MG63 (cell line): ENCODE measurements around the gene HAP1. TPM values are rescaled to one million over a fixed set of nuclear protein-coding genes. Genes with fewer than 3 reads are reported as not detected.
"Not testable (repeated sequence)": the region's sequence is repeated elsewhere in the genome, so short reads cannot be mapped to it uniquely, and the experiment has no call there.

ENCODE experiments used
- DNase-seq: peaks from one replicate; pipeline ENCODE4 v3.0.0-alpha.2; 2020
- H3K27me3 ChIP-seq: fragments of 250-450 bp; sonication (Bioruptor Pico); 2 replicates; pipeline ENCODE4 v1.5.1; 2020; ENCODE audit warnings: mild to moderate bottlenecking, moderate library complexity
- H3K36me3 ChIP-seq: fragments of 250-450 bp; sonication (Bioruptor Pico); 2 replicates; pipeline ENCODE4 v1.5.1; 2020; ENCODE audit warnings: mild to moderate bottlenecking, moderate library complexity
- H3K4me3 ChIP-seq: fragments of 250-450 bp; sonication (Bioruptor Pico); 2 replicates; pipeline ENCODE4 v1.5.1; 2020; ENCODE audit warnings: mild to moderate bottlenecking, moderate library complexity
- H3K9me3 ChIP-seq: fragments of 250-450 bp; sonication (Bioruptor Pico); 2 replicates; pipeline ENCODE4 v1.5.1; 2020; ENCODE audit warnings: mild to moderate bottlenecking, moderate library complexity
- total RNA-seq: library from RNA; depleted of rRNA; stranded (reverse); fragments of >200 nt; shearing (Covaris generic); gene quantifications from 2 replicates; pipeline ENCODE4 v1.2.3, GENCODE V29; 2014; ENCODE audit warnings: low replicate concordance

HAP1 gene
- total RNA-seq, 1 experiment from 2014 or later = not detected

DNA sequence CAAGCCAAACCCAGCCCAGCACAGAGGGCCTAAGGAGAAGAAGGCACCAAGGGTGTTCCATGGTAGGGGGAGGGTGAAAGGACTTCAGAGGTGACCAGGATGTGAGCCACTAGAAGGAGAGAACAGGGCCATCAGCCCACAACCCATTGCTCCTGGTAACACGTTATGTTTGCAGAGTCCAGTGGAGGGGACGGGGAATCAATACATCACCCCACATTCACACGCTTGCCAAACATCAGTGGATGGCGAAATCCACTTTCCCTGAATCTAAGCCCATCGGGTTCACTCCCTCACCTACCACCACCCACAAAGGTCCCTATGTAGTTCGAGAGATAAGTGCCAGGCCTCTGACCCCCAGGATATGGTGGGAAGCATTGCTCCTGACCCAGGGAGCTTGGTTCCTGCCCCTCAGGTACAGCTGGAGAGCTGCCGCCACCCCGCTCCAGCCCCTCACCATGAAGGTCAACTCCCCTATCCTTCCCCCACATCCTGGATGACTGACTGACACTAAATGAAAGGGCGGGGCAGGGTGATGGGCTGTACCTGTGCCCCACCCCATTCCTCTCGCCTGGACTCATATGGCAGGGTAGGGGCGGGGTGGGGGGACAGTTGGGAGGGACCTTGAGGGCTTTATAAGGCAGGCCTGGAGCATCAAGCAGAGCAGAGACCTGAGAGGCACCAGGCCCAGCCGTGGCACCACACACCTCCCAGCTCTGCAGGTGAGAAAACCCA lies 22.6 kb downstream of the HAP1 start, which contains the start of gene GAST:
Gene GAST, plus strand, starts transcription at position 663 of the 732 bp plus-strand sequence. CDS start 3,106 bp downstream, outside the sequence.
- no peak for DNase-seq
- no peak within 1 kb of the TSS for H3K4me3 ChIP-seq
- no peaks in the 10 kb centered on the region for H3K36me3 ChIP-seq
- H3K27me3 ChIP-seq = no peaks in the 10 kb centered on the region
- no peaks in the 10 kb centered on the region for H3K9me3 ChIP-seq

DNA sequence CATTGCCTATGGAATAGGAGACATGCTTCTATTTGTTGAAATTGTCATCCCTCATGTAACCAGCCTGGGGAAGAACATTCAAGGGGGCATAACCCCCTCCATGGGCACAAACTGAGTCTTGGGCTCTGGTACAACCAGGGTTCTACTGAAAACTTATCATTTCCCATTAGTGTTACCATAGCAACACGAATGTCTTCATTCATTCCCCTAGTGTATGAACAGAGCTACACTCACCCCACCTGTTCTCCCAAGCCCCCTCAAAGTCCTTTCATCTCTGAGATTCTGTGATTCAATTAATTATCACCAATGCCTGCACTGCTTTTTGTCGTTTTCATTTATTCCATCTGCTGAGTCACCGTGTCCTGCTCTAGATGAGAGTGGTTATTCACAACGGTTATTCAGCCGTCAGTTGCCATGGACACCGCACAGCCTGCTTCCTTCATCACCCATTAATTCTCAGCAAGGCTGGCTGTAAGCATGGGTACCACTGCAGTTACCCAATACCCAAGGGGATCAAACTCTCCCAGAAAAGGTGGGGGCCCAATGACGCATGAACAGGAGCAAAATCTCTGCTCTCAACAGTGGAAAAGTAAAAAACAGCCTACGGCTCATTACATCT lies 23.9 kb downstream of the HAP1 start:
- H3K27me3 ChIP-seq = no peaks in the 10 kb centered on the region
- no peaks in the 10 kb centered on the region for H3K9me3 ChIP-seq
- DNase-seq = peak; percentile 66
- no peaks in the 10 kb centered on the region for H3K36me3 ChIP-seq
- no peak overlapping the region for H3K4me3 ChIP-seq

DNA sequence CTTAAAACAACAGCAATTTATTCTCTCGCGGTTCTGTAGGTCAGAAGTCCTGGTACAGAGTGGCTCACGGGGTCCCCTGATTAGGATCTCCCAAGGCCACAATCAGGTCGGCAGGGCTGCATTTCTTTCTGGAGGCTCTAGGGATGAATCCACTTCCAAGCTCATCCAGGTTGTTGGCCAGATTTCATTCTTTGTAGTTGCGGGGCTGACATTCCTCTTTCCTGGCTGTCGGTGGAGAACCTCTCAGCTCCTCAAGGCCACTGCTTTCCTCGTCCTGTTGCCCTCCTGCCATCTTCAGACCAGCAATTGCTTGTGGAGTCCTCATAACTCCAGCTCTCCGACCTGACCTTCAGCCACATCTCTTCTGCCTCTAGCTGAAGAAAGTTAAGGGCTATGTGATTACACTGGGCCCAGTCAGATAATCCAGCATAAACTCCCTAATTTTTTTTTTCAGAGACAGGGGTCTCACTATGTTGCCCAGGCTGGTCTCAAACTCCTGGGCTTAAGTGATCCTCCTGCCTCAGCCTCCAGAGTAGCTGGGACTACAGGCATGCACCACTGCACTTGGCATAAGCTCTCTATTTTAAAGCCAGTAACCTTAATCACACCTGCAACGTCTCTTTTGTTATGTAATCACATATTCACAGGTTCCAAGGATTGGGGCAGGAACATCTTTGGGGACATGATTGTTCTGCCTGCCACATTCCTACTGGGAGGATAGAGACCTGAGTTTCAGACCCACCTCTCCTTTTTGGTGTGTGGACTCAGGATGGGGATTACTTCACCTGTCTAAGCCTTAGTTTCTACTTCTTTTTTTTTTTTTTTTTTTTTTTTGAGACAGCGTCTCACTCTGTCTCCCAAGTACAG lies 26.4 kb downstream of the HAP1 start:
- DNase-seq = no peak
- Histone ChIP-seq H3K27me3 (no peaks in the 10 kb centered on the region), H3K4me3 (no peak overlapping the region), H3K36me3 (no peaks in the 10 kb centered on the region), H3K9me3 (no peaks in the 10 kb centered on the region)

DNA sequence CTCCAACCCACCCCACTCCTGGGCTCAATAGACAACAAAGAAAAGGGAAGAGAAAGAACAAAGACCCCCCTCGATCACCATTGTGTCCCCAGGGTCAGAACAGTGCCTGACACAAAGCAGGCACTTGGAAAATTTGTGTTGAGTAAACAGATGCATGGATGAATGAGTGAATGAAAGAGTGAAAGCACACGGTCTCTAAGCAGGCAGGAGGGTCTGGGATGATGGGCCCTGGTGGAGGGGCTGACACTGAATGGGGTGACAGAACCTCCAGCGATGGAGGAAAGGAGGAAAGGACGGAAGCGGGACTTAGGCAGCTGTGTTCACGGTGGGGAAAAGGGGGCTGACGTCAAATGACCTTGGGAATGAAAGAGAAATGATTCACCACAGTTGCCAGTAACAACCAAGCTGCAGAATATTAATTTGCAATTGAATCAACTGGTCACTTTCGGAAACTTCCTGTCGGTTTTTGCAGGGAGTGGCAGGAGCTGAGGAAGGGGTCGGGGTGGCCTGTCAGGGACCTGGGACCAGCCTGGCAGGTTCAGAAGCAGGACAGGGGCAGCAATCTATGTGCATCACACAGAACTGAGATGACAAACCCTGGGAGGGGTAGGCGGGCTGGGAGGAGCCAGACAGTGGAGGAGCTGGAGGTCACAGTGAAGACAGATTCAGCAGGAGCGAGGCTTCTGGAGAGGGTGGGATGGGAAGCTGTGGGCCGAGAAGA lies 29.0 kb downstream of the HAP1 start:
- Histone ChIP-seq H3K4me3 (no peak overlapping the region), H3K27me3 (no peaks in the 10 kb centered on the region), H3K36me3 (no peaks in the 10 kb centered on the region), H3K9me3 (no peaks in the 10 kb centered on the region)
- DNase-seq = no peak

DNA sequence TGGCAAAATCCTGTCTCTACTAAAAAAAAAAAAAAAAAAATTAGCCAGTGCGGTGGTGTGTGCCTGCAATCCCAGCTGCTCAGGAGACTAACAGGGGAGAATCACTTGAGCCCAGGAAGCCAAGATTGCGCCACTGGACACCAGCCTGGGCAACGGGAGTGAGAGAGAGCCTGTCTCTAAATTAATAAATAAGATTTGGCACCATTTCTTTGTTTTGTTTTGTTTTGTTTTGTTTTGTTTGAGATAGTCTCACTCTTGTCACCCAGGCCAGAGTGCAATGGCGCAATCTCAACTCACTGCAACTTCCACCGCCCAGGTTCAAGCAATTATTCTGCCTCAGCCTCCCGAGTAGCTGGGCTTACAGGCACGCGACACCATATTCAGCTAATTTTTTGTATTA lies 31.7 kb downstream of the HAP1 start:
- Histone ChIP-seq H3K9me3 (no peaks in the 10 kb centered on the region), H3K4me3 (no peak overlapping the region), H3K27me3 (no peaks in the 10 kb centered on the region), H3K36me3 (no peaks in the 10 kb centered on the region)
- no peak for DNase-seq

DNA sequence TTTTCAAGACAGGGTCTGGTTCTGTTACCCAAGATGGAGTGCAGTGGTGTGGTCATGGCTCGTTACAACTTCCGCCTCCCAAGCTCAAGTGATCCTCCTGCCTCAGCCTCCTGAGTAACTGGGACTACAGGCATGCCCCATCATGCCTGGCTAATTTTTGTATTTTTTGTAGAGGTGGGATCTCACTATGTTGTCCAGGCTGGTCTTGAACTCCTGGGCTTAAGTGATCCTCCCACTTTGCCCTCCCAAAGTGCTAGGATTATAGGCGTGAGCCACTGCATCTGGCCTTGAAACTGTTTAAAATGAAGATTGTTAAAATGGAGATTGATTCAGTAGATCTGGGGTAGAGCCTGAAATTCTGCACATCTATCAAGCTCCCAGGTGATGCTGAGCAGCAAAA lies 33.6 kb downstream of the HAP1 start:
- H3K36me3 ChIP-seq, H3K4me3 ChIP-seq, H3K27me3 ChIP-seq, H3K9me3 ChIP-seq, DNase-seq: not testable (repeated sequence)

DNA sequence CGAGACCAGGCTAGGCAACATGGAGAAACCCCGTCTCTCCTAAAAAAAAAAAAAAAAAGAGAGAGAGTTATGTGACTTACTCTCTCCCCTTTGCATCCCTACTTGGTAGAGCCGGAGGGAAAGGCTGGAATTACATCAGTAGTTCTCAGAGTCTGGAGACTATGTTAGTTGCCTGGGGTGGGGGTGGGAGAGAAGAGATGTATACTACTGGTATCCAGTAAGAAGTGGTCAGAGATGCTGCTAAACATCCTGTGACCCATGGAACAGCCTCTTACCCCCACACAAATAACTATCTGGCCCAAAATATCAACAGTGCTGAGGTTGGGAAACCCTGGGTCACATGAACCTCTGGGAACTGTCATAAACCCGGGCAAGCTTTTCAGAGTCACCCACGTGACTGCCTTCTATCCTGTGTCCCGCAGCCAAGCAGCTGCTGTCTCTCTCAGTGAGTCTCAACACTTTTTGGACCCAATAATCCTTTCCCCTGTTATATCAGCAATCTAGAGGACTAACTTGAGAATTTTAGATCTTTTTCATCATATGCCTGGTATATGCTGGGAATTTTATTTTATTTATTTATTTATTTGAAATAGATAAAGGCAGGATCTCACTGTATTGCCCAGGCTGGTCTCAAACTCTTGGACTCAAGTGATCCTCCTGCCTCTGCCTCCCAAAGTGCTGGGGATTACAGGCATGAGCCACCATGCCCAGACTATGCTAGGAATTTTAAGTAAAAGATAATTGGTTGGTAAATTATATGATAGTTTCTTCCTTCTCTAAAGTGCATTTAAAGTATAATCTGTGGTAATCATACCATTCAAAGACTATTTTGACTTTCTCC lies 37.1 kb downstream of the HAP1 start:
- DNase-seq = peak; percentile 19
- H3K27me3 ChIP-seq = no peaks in the 10 kb centered on the region
- H3K4me3 ChIP-seq = no peak overlapping the region
- peaks cover 20% of the 10 kb centered on the region for H3K36me3 ChIP-seq
- no peaks in the 10 kb centered on the region for H3K9me3 ChIP-seq

DNA sequence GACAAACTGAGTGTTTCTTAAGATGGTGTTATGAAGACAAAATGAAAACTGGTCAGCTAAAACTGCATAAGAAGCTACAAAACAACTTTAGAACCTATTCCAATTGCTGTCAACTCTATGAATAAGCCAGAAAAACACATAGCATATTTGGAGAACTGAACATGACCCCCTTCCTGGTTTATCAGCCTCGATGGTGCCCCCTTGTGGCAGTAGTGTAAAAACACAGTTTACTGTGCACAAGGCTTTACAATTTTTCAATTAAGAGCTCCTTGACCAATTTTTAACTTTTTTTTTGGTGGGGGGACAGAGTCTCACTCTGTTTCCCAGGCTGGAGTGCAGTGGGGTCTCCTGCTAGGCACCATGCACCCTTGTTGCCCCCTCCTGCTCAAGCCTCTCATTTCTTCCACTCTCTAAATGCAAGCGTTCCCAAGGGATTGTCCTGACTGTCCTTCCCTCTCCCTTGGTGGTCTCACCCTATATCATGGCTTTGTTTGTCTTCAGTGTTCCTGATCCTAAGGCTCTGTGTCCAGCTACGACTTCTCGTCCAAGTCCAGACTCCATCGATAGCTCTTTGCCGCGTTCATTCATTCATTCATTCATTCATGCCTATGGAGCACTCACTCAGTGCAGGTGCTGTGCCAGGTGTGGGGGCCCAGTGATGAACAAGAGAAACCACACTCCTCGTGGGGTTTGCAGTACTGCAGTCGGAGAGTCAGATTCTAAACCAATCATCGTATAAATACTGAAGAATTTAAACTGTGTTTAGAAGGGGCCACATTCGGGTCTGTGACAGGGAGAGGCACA lies 38.3 kb downstream of the HAP1 start:
- peak; percentile 65 for DNase-seq
- H3K4me3 ChIP-seq = no peak overlapping the region
- H3K36me3 ChIP-seq = peaks cover 32% of the 10 kb centered on the region
- no peaks in the 10 kb centered on the region for H3K27me3 ChIP-seq
- no peaks in the 10 kb centered on the region for H3K9me3 ChIP-seq

DNA sequence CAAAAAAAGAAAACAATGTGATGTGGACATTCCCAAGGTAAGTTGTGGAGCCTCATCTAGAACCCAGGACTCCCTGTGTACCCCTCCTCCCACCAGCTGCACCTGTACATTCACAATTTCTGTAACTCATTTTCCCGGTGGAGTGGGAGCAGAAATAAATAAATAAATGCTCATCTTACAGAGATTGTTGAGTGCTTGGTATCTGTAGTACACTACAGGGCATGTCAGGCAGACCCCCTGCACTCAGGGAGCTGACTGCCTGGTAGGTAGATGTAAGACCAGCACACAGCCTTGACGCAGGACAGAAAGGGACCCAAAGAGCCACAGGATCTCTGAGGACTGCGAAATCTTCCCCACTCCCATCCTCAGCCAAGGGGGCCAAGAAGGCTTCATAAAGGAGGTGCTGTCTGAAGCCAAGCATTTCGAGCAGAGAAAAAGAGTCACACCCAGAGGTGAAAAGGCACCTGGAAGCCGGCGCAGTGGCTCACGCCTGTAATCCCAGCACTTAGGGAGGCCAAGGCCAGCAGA lies 39.2 kb downstream of the HAP1 start:
- H3K36me3 ChIP-seq = peaks cover 41% of the 10 kb centered on the region

DNA sequence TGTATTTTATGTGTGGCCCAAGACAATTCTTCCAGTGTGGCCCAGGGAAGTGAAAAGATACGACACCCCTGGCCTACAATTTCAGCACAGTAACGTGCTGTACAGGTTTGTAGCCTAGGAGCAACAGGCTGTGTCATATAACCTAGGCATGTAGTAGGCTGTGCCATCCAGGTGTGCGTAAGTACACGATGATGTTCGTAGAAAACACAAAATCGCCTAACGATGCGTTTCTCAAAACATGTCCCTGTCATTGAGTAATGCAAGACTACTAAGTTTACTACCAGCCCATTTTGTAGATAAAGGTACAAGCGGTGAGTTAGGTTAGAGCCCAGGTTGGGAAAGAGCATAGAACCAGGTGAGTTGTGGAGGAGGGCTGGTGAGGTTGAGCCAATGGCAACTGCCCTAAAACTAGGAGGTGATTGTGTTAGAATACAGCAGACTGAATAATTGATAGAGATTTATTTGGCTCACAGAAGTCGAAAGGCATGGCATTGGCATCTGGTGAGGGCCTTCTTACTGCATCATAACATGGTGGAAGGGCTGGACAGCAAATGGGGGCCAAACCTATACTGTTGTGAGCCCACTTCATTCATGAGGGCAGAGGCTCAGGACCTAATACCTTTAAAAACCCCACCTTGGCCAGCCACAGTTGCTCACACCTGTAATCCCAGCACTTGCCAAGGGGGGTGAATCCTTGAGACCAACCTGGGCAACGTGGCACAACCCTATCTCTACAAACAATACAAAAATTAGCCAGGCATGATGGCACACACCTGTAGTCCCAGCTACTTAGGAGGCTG lies 41.5 kb downstream of the HAP1 start:
- H3K27me3 ChIP-seq = no peaks in the 10 kb centered on the region
- no peaks in the 10 kb centered on the region for H3K9me3 ChIP-seq
- DNase-seq = no peak
- H3K36me3 ChIP-seq = peaks cover 55% of the 10 kb centered on the region
- no peak overlapping the region for H3K4me3 ChIP-seq

More for the DNA sequence above, 39.2 kb downstream of the HAP1 start:
- Histone ChIP-seq H3K9me3 (no peaks in the 10 kb centered on the region), H3K4me3 (no peak overlapping the region), H3K27me3 (no peaks in the 10 kb centered on the region)
- DNase-seq = no peak

DNA sequence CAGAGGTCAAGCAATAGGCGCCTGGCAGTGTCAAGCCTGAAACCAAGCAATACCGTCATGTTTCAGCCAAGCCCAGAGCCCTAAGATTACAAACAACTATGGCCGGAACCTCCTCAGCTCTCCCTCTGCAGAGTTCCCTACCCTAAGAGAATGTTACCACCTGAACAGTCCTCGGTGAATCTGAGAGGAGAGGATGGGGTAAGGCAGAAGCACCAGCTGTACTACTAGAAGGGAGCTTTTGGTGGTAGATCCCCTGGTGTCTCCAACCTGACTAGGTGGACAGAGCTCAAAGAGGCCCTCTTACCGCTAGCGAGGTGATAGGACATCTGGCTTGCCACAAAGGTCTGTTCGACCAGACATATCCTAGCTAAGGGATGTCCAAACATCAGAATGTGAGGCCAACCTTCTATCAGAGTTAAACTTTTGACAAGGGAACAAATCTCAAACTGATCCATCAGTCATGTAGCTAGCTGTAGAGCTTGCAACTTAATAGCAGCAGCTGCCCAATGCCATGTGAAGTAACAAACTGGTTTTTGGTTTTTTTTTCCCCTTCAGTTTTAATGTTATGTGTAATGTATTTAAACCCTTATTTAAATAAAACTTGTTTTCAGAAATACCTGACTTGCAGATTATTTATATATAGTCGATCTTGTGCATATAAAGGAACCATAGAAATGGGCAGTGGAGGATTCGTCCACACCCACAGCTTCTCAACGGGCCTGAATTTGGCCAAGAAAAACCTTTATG lies 43.2 kb downstream of the HAP1 start:
- no peaks in the 10 kb centered on the region for H3K27me3 ChIP-seq
- H3K9me3 ChIP-seq = no peaks in the 10 kb centered on the region
- DNase-seq = no peak
- H3K36me3 ChIP-seq = peaks cover 55% of the 10 kb centered on the region
- peak overlapping the region; percentile 97 for H3K4me3 ChIP-seq

DNA sequence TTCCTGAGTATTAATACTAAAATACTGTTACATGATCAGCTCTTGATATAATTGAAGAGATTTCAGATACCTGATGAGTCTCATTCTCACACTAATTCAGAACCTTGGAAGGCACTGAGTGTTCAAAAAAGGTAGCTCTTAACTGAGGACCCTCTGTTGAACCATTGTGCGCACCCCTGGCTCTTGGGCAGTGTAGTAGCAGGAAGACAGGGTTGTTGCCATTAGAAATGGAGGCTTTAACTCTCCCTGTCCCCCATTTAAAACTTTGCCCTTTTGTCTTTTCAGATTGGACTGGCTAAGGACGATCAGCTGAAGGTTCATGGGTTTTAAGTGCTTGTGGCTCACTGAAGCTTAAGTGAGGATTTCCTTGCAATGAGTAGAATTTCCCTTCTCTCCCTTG lies 43.9 kb downstream of the HAP1 start:
- no peaks in the 10 kb centered on the region for H3K9me3 ChIP-seq
- peak overlapping the region; percentile 97 for H3K4me3 ChIP-seq
- H3K27me3 ChIP-seq = no peaks in the 10 kb centered on the region
- DNase-seq = no peak
- H3K36me3 ChIP-seq = peaks cover 55% of the 10 kb centered on the region

DNA sequence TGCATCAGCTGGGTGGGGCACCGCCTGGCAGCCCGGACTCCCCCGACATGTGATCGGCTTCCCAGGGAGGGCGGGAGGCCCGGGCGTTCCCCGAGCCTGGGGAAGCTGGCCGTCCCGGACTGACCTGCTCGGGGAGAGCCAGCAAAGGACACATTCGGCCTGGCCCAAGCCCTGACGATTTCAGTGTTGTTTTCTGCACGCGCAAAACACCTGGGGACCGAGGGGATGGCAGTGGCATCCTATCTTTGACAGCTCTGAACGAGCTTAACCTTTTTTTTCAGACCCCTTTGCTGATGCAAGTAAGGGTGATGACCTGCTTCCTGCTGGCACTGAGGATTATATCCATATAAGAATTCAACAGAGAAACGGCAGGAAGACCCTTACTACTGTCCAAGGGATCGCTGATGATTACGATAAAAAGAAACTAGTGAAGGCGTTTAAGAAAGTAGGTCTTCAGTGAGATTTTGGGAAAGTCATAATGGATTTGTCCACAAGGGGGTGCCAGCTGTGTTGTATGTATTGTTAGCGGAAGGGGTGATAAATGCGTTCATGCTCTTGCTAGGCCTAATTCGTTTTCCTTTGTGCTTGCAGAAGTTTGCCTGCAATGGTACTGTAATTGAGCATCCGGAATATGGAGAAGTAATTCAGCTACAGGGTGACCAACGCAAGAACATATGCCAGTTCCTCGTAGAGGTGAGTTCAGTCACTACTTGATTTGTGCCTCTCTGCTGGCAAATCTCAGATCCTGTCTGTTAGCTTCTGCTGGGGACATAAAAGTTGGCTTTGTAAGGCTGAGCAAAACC lies 44.7 kb downstream of the HAP1 start:
- DNase-seq = peak; percentile 33
- no peaks in the 10 kb centered on the region for H3K27me3 ChIP-seq
- peaks cover 55% of the 10 kb centered on the region for H3K36me3 ChIP-seq
- no peaks in the 10 kb centered on the region for H3K9me3 ChIP-seq
- H3K4me3 ChIP-seq = peak overlapping the region; percentile 97
